Occipital lobe (tissue), 2 donors: Measurements from ENCODE around the gene GSTO2. TPM values are rescaled to one million over a fixed set of nuclear protein-coding genes. Genes with fewer than 3 reads are reported as not detected.

Experiments used
- DNase-seq: peaks from one replicate; lab custom pipeline; 2025; lab: John Stamatoyannopoulos, UW
- total RNA-seq: library from RNA; depleted of rRNA; stranded (reverse); fragments of >200 nt; gene quantifications from one replicate; pipeline ENCODE4 v1.2.3, GENCODE V29; 2014

Gene GSTO2
- total RNA-seq, 1 donor from 2014 or later, result 0.62 TPM

DNA sequence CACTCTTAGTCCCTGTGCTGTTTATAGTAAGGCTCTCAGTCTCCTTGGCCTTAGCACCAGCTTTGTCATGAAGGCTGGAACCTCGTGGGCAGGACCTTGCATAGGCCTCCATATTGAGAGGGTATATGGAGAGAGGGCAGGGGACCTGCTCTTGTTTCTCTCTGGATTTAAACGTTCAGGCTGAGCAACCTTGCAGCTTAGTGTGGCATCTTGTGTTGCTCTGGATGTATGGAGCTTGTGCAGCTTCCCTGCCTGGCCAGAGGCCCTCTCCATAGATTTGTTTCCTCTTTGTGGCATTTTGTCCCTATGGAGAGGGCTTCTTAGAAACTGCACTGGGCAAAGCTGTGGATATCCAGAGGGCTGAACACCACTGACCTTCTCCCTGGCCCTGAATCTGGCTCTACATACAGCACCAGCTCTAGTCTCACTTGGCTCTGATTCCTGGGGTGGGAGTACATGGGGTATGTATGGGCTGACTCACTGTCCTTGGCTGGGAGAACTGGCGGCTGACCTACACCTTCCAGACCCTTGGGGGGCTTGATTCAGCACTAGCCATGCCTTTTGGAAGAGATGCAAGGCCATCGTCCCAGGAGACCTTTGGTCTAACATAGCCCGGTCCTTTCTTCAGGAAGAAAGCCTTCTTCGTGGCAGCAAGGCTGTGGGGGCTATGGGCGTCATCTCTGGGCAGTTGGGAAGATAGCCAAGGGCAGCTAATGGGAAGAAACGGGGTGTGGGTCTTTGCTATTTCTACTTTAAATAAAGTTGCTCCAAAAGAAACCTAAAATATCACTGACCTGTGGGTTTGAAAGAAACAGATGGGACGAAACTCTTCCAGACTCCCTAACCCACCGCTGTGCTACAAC lies 38.8 kb downstream of the GSTO2 start:
- DNase-seq, result no peak

DNA sequence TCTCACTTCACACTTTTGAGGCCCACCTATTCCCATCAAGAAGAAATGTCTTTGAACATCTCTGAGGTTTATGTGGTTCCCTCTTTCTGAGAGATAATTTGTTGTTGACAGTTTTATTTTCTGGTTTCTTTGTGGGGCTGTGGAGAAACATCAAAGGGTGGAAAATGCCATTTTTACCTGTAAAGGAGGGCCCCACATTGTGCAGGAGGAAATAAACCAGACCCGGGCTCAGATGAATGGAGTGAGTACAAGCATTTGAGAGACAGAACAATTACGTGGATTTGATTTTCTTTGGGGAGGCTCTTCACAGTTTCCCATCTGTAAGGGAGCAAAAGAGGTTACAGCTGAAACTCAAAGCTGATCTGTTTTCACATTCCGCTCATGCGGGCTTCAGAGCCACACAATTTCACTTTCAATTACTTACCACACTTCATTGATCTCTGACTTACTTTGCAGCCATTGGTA lies 39.5 kb downstream of the GSTO2 start:
- DNase-seq, result no peak

- no peak for DNase-seq
These were observed 41.3 kb downstream of the GSTO2 start for GRCh38 chr10:104309980-104310978.

DNA sequence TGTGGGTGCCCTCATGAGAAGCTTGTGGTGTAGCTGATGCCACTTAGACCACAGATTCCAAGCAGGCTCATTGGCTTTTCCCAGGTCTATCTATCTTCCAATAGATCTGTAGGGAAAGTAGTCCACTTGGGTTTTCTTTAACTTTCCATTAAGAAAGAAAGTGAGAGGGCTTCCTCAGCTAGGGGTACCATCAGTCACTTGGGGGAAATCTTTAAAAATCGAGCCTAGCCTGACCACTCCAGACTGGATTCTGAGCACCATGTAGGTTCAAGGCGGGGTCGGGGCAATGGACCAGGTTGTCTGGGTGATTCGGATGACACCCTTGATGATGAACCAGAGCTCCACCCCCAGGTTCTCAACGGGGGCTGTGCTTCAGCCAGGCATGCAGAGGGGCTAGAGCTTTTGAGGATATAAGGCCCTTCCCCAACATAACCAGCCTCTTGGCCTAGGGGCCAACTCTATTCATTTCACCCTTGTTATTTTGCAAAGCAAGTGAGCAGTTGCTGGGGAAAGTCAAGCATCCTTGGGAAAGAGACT lies 42.3 kb downstream of the GSTO2 start:
- DNase-seq, result no peak

DNA sequence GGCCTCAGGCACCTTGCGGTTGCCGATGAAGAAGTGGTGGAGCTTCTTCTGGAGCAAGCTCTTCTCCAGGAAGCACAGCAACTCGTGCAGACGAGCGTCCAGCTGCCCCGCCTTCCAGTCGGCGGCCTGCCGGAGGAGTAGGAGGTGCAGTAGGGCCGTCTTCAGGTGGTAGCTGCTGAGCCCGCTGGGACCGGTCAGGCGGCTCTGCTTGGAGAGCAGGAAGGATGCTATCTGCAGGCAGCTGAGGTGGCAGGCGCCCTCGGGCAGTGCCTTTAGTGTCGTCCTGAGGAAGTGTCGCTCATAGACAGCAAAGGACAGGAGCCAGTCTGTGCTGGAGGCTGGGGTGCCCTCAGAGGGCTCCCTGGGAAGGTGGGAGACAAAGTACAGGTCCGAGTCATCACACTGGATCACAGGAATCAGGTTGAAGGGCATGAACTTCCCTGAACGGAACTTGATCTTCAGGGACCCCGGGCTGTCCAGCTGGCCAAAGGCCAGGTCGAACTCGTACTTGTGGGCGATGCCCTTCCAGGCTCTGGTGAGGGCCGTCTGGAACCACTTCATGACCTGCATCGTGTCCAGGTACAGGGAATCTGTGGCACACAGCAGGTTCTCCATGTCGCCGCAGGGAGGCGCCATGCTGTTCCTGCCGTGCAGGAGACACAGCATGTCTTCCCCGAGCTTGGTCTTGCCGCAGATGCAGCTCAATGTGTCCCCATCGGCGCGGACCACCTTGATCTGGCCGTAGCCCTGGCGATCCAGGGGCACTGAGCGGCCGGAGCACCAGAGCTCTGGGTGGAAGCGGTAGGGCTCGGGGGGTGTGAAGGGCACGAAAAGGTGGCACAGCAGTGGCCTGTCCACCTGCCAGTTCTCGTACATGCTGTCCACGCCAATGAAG lies 45.9 kb downstream of the GSTO2 start:
- no peak for DNase-seq

GRCh38 chr10:104315486-104315921 lies 46.5 kb downstream of the GSTO2 start:
- no peak for DNase-seq

DNA sequence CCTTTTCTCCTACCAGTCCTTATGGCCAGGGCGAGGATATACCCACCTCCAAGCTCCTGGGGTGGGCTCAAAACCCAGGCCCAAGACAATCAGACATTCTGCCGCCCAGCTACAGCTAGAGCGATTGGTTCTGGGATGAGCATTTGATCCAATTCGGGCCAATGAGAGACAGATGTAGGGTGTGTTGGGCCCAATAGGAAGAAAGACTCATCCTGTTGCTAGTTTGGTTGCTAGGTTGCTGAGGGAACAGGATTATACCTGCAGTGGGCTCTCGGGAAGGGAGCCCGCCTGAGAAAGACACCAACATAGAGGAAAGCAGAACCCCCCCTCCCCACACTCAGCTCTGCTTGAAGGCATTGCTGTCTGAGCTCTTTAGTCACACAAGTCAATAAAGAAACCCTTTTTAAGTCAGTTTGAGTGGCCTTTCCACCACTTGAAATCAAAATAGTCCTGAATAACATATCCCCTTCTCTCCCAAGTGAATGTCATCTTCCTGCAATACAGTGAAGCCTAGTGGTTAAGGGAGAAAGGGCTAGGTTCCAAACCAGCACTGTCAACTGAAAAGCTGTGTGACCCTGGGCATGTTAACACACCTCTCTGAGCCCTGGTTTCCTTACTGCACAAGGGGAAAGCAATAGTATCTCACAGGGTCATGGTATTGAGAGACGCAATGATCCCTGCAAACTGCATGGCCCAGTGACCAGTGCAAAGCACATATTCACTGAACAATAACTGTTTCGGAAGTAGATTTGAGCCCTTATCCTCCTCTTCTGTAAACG lies 47.5 kb downstream of the GSTO2 start:
- no peak for DNase-seq

DNA sequence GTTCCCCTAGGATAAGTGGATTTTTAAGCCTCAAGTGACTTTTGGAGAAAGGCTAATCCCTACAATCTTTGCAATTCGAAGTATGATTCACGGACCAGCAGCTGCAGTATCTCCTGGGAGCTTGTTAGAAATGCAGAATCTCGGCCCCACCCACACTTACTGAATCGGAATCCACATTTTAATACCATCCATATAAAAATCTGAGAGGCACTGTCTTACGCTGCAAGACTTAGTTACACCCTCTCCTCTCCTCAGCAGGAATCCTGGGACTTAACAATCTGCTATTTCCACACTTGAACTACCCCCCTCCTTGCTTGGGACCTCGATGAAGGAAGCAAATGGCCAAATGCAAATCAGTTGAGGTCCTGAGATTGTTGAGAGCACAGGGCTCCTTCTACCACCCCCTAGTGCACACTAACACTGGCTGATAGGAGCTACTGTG lies 48.3 kb downstream of the GSTO2 start:
- no peak for DNase-seq

DNA sequence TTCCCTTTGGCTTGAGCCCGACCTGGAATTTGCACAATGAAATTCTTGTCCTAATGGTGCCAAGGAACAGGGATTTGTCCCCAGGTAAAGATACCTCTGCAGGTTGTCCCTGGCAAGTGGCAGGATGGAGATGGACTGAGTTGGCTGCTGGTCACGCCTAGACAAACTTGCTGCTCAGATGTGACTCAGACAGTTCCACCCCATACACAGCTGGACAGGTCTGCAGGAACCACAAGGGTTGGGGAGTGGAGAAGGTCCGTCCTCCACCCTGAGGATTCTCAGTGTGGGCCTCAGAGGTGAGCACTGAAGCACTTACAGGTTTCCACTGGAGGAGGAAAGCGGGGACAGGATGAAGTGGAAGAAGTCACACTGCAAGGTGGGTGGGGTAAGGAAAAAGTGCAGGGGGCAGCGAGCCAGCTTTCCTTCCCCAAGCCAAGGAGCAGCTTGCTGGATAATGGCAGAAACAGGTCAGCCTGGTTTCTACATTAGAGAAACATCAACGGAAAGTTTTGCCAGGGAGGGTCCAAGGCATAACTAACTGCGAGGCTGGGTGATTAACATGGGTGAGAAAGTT lies 48.8 kb downstream of the GSTO2 start:
- DNase-seq, result no peak

- DNase-seq, result no peak
These were observed 49.3 kb downstream of the GSTO2 start for GRCh38 chr10:104318326-104318725.

DNA sequence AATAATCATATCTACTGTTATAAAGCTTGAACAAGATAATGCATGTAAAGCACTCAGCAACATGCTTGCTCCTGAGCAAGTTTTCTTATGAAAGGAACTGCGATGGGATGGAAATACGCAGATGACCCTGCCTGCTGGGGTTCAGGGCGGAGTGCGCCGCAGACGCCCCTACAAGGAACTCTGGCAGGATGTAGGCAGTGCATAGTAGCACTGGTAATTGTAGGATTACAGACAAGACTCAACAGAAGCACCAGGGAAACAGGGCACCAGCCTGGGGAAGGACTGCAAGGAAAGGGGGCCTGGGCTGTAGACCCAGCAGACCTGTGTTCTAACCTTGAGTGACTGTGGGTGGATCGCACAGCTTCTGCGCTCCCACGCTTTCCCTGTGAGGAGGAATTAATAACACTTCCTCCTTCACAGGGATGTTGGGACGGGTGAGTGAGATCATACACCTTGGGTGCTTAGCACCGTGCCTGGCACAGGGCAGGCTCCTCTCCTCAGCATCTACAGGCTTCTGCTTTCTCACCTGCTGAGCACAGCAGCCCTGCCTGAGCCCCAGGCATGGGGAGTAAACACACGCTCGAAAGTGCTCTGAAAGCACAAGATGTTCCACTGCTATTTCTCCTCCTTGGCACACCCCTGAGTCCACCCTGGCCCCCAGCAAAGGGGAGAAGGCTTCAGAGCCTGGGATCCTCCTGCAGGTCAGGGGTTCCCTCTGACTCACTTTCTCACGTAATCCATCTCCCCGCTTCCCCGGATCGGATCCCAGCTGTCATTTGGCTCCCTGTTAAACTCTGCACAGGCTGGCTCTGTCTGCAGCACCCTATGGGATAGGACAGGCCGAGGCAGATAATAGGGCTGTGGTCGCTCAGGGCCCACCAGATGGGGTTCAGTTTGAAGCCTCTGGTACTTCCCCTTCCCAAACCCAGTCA lies 50.1 kb downstream of the GSTO2 start:
- DNase-seq, result no peak

DNA sequence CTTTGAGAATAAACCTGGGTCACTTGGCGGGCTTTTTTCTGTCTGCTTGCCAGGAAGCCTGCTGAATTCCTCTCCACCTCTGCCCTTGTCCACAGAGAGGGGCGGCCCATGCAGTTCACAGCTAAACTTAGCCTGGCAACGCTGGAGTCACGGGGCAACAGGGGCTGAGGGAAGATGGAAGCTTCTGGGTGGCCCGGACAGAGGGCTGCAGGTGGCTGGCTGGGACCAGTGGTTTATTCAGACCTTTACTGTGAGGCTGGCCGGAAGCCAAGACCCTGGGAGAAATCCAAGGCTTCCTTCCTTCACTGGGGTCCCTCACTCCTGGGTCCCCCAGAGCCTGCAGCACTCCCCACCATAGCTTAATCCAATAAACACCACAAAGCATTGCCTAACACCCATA lies 52.2 kb downstream of the GSTO2 start:
- no peak for DNase-seq

GRCh38 chr10:104321725-104322415 lies 52.9 kb downstream of the GSTO2 start:
- no peak for DNase-seq

GRCh38 chr10:104322416-104322782 lies 53.4 kb downstream of the GSTO2 start:
- DNase-seq, result no peak

DNA sequence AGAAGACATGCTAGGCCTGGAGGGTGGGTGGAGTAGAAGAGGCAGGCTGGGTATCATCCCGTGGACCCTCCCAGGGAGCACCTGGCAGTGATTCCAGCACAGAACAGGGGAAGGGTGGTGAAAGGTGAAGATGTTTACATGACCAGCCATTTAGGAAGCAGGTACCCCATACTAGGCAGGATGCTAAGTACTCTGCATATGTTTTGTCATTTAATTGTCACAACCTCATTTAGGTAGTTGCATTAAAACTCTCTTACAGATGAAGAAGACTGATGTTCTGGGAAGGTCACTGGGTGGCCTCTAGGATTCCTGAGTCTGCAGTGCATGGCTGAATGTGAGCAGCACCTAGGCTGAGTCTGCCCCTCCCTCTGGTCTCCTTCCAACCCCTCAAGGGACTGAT lies 54.1 kb downstream of the GSTO2 start:
- DNase-seq, result no peak

GRCh38 chr10:104323760-104324201 lies 54.8 kb downstream of the GSTO2 start:
- no peak for DNase-seq

DNA sequence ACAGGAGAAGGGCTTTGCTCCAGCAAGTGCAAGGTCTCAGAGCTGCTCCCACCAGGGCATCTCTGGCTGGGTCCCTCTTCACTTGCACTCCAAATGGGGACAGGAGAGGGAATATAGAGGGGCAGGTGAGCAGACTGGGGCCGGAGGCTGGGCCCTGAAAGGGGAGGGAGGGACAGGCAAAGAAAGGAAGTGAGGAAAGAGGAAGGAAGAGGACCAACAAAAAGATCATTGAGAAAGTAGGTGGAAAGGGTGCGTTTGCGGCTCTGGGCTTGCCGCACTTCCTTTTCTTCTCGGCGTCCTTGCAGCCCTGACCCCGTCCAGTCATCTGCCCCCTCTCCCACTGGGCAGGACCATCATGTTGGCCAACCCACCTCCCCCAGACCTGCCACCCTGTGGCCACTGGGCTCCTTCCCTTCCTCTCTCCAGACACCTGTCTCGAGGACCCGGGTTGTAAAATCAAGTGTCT lies 55.3 kb downstream of the GSTO2 start:
- no peak for DNase-seq

- no peak for DNase-seq
These were observed 55.9 kb downstream of the GSTO2 start for GRCh38 chr10:104324931-104325330.
